IPS-20b (cell line): ENCODE measurements around the gene ABHD14A.

Experiments used
- H3K27ac ChIP-seq: one replicate; pipeline ENCODE4 v1.5.1; 2013; ENCODE audit warnings: low read length
- H3K27me3 ChIP-seq: 2 replicates; pipeline ENCODE4 v1.6.1; 2013; ENCODE audit warnings: mild to moderate bottlenecking, low read length, inconsistent platforms; ENCODE audit not compliant: insufficient read depth
- H3K36me3 ChIP-seq: 2 replicates; pipeline ENCODE4 v1.6.1; 2013; ENCODE audit warnings: low read depth, mild to moderate bottlenecking, inconsistent platforms, low read length, moderate library complexity; ENCODE audit not compliant: insufficient read depth
- H3K4me1 ChIP-seq: 2 replicates; pipeline ENCODE4 v1.6.1; 2013; ENCODE audit warnings: mild to moderate bottlenecking, control low read depth, inconsistent platforms, low read length, moderate library complexity; ENCODE audit not compliant: insufficient read depth
- H3K4me3 ChIP-seq: 2 replicates; pipeline ENCODE4 v1.5.1; 2013; ENCODE audit warnings: mild to moderate bottlenecking, low read length, inconsistent platforms
- H3K9ac ChIP-seq: 2 replicates; pipeline ENCODE4 v1.6.1; 2013; ENCODE audit warnings: low read depth, mild to moderate bottlenecking, inconsistent platforms, low read length, moderate library complexity
- H3K9me3 ChIP-seq: 2 replicates; pipeline ENCODE4 v1.6.1; 2013; ENCODE audit warnings: mild to moderate bottlenecking, low read depth, low read length, inconsistent platforms; ENCODE audit not compliant: insufficient read depth

The ABHD14A gene

DNA sequence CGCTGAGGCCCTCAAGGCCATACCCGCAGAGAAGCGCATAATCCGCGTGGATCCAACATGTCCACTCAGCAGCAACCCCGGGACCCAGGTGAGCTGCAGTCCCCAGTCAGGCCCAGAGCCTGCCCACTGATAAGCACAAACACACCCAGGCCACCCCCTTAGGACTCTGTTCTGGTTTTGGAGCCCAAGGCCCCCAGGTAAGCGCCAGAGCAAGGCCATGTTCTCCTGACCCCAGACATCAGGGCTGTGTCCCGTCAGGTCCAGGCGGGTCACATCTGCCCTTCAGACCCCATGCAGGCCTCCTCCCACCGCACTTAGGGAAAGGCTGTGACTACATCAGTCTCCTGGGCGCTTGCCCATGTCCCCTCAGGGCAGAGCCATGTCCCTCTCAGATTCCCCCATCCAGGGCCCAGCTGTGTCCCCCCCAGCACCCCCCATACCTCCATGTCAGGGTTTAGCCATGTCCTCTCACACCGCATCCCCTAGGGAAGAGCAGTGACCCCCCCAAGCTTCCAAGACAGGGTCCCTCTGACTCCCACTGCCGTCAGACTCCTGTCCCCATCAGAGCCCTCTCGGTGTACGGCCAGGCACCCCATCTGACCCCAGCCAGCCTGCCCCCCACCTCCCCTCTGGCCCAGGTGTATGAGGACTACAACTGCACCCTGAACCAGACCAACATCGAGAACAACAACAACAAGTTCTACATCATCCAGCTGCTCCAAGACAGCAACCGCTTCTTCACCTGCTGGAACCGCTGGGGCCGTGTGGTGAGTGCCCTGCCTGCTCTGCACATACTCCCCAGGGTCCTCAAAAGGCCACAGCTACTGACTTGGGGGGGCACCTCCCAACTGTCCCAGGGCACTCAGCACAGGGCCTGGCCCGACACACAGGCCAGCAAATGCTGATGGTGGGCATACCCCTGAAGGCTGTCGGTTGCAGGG, 31.1 kb upstream of the ABHD14A start:
- Histone ChIP-seq H3K9me3 (no peaks in the 10 kb centered on the region), H3K27ac (no peak overlapping the region), H3K4me1 (no peaks in the 10 kb centered on the region), H3K36me3 (peaks cover 17% of the 10 kb centered on the region; the same call in 1 of the 2 replicates), H3K4me3 (no peak overlapping the region), H3K9ac (no peak overlapping the region), H3K27me3 (peaks cover 11% of the 10 kb centered on the region; the same call in 1 of the 2 replicates)

DNA sequence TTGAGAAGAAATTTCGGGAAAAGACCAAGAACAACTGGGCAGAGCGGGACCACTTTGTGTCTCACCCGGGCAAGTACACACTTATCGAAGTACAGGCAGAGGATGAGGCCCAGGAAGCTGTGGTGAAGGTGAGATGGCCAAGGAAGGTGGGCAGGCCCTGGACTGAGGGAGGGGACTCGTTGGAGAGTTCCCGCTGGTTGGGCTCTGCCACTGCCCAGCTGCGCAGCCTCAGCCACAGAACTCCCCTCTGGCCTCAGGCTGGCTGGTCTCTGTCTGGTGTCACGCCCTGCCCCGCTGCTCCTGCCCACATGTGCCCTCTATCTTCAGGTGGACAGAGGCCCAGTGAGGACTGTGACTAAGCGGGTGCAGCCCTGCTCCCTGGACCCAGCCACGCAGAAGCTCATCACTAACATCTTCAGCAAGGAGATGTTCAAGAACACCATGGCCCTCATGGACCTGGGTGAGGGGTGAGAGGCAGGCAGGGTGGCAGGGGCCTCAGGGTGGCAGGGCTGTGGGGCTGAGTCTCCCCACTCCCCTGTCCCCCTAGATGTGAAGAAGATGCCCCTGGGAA, 30.3 kb upstream of the ABHD14A start:
- no peak overlapping the region for H3K27ac ChIP-seq
- H3K4me3 ChIP-seq: no peak overlapping the region
- H3K9me3 ChIP-seq: no peaks in the 10 kb centered on the region
- no peak overlapping the region for H3K9ac ChIP-seq
- peaks cover 14% of the 10 kb centered on the region; the same call in 1 of the 2 replicates for H3K27me3 ChIP-seq
- no peaks in the 10 kb centered on the region for H3K4me1 ChIP-seq
- peaks cover 9% of the 10 kb centered on the region; the same call in 1 of the 2 replicates for H3K36me3 ChIP-seq

DNA sequence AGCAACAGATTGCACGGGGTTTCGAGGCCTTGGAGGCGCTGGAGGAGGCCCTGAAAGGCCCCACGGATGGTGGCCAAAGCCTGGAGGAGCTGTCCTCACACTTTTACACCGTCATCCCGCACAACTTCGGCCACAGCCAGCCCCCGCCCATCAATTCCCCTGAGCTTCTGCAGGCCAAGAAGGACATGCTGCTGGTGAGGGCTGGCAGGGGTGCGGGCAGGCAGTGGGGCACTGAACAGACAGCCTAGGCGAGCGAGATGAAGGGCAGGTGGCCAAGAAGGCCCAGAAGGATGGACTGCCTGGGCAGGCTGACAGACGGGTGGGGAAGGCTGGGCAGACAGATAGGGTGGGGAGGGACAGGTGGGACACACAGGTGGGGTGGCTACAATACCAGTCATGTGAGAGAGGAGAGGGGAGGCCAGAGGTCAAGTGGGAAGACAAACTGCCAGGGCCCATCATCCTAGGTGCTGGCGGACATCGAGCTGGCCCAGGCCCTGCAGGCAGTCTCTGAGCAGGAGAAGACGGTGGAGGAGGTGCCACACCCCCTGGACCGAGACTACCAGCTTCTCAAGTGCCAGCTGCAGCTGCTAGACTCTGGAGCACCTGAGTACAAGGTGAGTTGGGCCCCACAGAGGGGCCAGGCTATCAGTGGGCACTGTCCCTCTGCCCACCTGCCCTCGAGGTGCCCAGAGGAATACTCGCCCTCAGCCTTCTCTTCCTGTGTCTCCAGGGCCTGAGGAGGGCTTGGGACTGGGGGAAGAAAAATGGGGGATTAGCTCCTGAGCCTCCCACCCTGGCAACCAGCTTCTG, 29.6 kb upstream of the ABHD14A start:
- 0 out of 2 replicates have a peak, but pooled peaks cover 2% of the 10 kb centered on the region for H3K36me3 ChIP-seq
- H3K4me1 ChIP-seq: no peaks in the 10 kb centered on the region
- H3K9ac ChIP-seq: no peak overlapping the region
- no peak overlapping the region for H3K27ac ChIP-seq
- H3K9me3 ChIP-seq: no peaks in the 10 kb centered on the region
- H3K4me3 ChIP-seq: no peak overlapping the region
- peaks cover 19% of the 10 kb centered on the region; the same call in 1 of the 2 replicates for H3K27me3 ChIP-seq

GRCh38 chr3:51945926-51946705, 28.7 kb upstream of the ABHD14A start:
- Histone ChIP-seq H3K36me3 (no peaks in the 10 kb centered on the region), H3K27ac (no peak overlapping the region), H3K4me3 (no peak overlapping the region), H3K9me3 (no peaks in the 10 kb centered on the region), H3K27me3 (peaks cover 28% of the 10 kb centered on the region), H3K4me1 (no peaks in the 10 kb centered on the region), H3K9ac (no peak overlapping the region)

- no peaks in the 10 kb centered on the region for H3K36me3 ChIP-seq
- no peak overlapping the region for H3K4me3 ChIP-seq
- H3K9me3 ChIP-seq: no peaks in the 10 kb centered on the region
- no peak overlapping the region for H3K9ac ChIP-seq
- H3K27me3 ChIP-seq: peaks cover 35% of the 10 kb centered on the region
- H3K27ac ChIP-seq: no peak overlapping the region
- H3K4me1 ChIP-seq: no peaks in the 10 kb centered on the region
These were observed 28.1 kb upstream of the ABHD14A start for GRCh38 chr3:51946796-51947195.

GRCh38 chr3:51947215-51947900, 27.5 kb upstream of the ABHD14A start:
- H3K4me3 ChIP-seq: no peak overlapping the region
- H3K27me3 ChIP-seq: peaks cover 40% of the 10 kb centered on the region
- H3K36me3 ChIP-seq: no peaks in the 10 kb centered on the region

GRCh38 chr3:51948016-51948580, 26.8 kb upstream of the ABHD14A start:
- no peaks in the 10 kb centered on the region for H3K36me3 ChIP-seq
- no peak overlapping the region for H3K9ac ChIP-seq
- no peaks in the 10 kb centered on the region for H3K4me1 ChIP-seq
- H3K9me3 ChIP-seq: no peaks in the 10 kb centered on the region
- peaks cover 37% of the 10 kb centered on the region for H3K27me3 ChIP-seq
- no peak overlapping the region for H3K27ac ChIP-seq
- no peak overlapping the region for H3K4me3 ChIP-seq

More at GRCh38 chr3:51947215-51947900, 27.5 kb upstream of the ABHD14A start:
- Histone ChIP-seq H3K27ac (no peak overlapping the region), H3K4me1 (no peaks in the 10 kb centered on the region), H3K9me3 (no peaks in the 10 kb centered on the region), H3K9ac (no peak overlapping the region)

- Histone ChIP-seq H3K27ac (no peak overlapping the region), H3K27me3 (peaks cover 46% of the 10 kb centered on the region), H3K4me1 (no peaks in the 10 kb centered on the region), H3K9ac (no peak overlapping the region), H3K4me3 (no peak overlapping the region), H3K36me3 (no peaks in the 10 kb centered on the region), H3K9me3 (no peaks in the 10 kb centered on the region)
These were observed 25.7 kb upstream of the ABHD14A start for GRCh38 chr3:51949121-51949520.

DNA sequence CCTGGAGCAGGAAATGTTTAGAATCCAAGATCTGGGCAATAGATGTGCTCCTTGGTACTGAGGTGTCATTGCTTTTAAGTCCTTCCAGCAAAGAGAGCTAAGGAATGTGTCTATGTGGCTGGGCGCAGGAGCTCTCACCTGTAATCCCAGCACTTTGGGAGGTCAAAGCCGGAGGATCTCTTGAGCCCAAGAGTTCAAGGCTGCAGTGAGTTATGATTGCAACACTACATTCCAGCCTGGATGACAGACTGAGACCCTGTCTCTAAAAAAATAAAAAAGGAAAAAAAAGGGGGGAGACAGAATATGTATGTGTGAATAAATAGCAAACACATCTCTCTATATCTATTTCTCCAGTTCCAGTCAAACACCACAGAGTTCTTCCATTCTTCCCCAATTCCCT, 24.0 kb upstream of the ABHD14A start:
- Histone ChIP-seq H3K4me3 (no peak overlapping the region), H3K4me1 (no peaks in the 10 kb centered on the region), H3K27ac (no peak overlapping the region), H3K27me3 (peaks cover 64% of the 10 kb centered on the region), H3K9me3 (no peaks in the 10 kb centered on the region), H3K9ac (no peak overlapping the region), H3K36me3 (no peaks in the 10 kb centered on the region)

DNA sequence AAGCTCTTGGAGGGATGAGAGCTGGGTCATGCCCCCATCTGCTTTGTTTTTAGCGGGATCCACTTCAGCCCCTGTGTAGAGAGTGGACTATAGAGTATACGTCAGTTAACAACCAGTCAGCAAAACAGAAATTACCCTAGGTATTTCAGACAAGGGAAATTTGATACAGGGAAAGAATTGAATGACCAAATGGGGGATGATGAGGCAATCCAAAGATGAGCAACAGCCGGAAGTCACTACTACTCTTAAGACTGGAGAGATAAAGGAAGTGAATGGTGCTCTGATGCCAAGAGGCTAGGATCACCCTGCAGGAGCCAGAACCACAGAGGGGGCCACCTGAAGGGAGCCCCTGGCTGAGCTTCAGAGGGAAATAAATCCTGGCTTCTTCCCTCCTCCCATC, 21.4 kb upstream of the ABHD14A start:
- Histone ChIP-seq H3K36me3 (no peaks in the 10 kb centered on the region), H3K9me3 (no peaks in the 10 kb centered on the region), H3K27ac (no peak overlapping the region), H3K4me3 (no peak overlapping the region), H3K9ac (no peak overlapping the region), H3K27me3 (peaks cover 79% of the 10 kb centered on the region), H3K4me1 (no peaks in the 10 kb centered on the region)
